Heart left ventricle (tissue), 13 donors: ENCODE measurements around the gene CRELD2.

Source experiments
- CTCF ChIP-seq, 12 donors: fragments of 200-600 bp; sonication (generic) in 4 of 12; IDR thresholded peaks; one replicate each; pipeline versions ENCODE4 v1.5.0 to v1.8.0; 2018 to 2022; ENCODE audit warnings: antibody characterized with exemption in 12 of 12, mild to moderate bottlenecking in 5 of 12
- POLR2A ChIP-seq, 2 donors: fragments of 450-650 bp; IDR thresholded peaks; one replicate each; pipeline ENCODE4 v1.6.1; 2017; ENCODE audit warnings: antibody characterized with exemption in 2 of 2, mild to moderate bottlenecking in 2 of 2, moderate library complexity in 2 of 2
- donor health status: ischemic (EF 13 %, LVEDD 7.1; RV severe dilation, severe dysfunction).
- donor health status: DM: no; HTN: yes; CAD: no.
- donor health status: DM: no; HTN: no; CAD: no.
- donor health status: ischemic (EF 25% LVEDD 6.9; RV normal size, moderate dysfunction).
- donor health status: ischemic (EF 25% LVEDD 5.7; RV mildly dilated, moderate dysfunction).
- donor health status: ischemic (EF 35%, LVEDD 5.7; RV mildly dilated, moderate dysfunction).
- donor health status: nonischemic (EF 11% LVEDD 7.7; RV severe dilation, severe dysfunction).
- donor health status: DM: yes; HTN: yes; CAD: no.
- donor health status: PGD.
- donor health status: ischemic (EF 29% LVEDD 5.4; RV normal size, mild dysfunction).
- donor health status: nonischemic (EF 23%, LVEDD 6.1; RV moderate dilation, normal function).

- no peak for TF ChIP-seq CTCF (IDR thresholded peaks at IDR 0.05)
- no peak for TF ChIP-seq POLR2A (IDR thresholded peaks at IDR 0.05)
Observed at GRCh38 chr22:49959782-49960158, 41.3 kb downstream of the CRELD2 start.
